HG02943 (cell line): ENCODE data around the gene GTSF1L.

Source experiments
- ATAC-seq: cut with Tn5 transposase; IDR thresholded peaks from one replicate; pipeline ENCODE4 v1.9.1; 2021; ENCODE audit warnings: mild to moderate bottlenecking, low read depth, moderate library complexity; ENCODE audit not compliant: unreplicated experiment

Gene GTSF1L

DNA sequence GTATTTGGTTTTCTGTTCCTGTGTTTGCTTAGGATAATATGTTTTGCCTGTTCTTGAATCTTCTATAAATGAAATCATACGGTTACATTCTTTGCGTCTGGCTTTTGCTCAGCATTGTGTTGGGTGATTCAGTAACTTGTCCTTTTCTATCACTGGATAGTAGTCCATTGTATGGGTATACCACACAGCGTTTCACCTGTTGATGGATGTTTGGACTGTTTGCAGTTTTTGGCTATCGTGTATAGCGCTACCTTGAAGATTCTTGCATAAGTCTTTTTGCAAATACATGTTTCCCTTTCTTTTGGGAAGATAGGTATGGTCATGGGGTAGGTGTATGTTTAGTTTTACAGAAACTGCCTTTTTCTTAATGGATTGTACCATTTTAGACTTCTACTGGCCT lies 50.4 kb downstream of the GTSF1L start:
- ATAC-seq, result no peak
